ENCODE data around the gene PDE9A. TPM values are rescaled to one million over a fixed set of nuclear protein-coding genes. Genes with fewer than 3 reads are reported as not detected.

The PDE9A gene
- total RNA-seq, 4 donors from 2014 or later, result 6.9 to 13.0 (median 11.1) TPM

GRCh38 chr21:42629933-42630589, 23.4 kb upstream of the PDE9A start:
- no peaks in the 10 kb centered on the region for H3K27me3 ChIP-seq
- H3K4me1 ChIP-seq, result no peaks in the 10 kb centered on the region
- no peak for DNase-seq
- no peaks in the 10 kb centered on the region for H3K9me3 ChIP-seq
- H3K36me3 ChIP-seq, result no peaks in the 10 kb centered on the region
- TF ChIP-seq POLR2A (IDR thresholded peaks at IDR 0.05), result no peak
- TF ChIP-seq CTCF (IDR thresholded peaks at IDR 0.05), result no peak
- H3K27ac ChIP-seq, result no peak overlapping the region
- no peak overlapping the region for H3K4me3 ChIP-seq (replicated peaks in 1 of 3)
- WGBS, 2 donors, result 74 to 83% methylated on average over 9 of the region's 9 CpGs
- intact Hi-C loops (cut with DNase I), result loop anchor here (10.0 kb wide), 1 partner anchor 65 kb away; no protein-coding TSS in a partner anchor

GRCh38 chr21:42630626-42631025, 22.8 kb upstream of the PDE9A start:
- intact Hi-C loops (cut with DNase I), result loop anchor here (10.0 kb wide), 1 partner anchor 64 kb away; no protein-coding TSS in a partner anchor
- no peak overlapping the region for H3K27ac ChIP-seq
- no peak for TF ChIP-seq POLR2A (IDR thresholded peaks at IDR 0.05)
- TF ChIP-seq CTCF (IDR thresholded peaks at IDR 0.05), result no peak
- H3K9me3 ChIP-seq, result no peaks in the 10 kb centered on the region
- 68 to 81% methylated on average over 9 of the region's 9 CpGs for WGBS, 2 donors
- H3K4me3 ChIP-seq (replicated peaks in 1 of 3), result no peak overlapping the region
- H3K27me3 ChIP-seq, result no peaks in the 10 kb centered on the region
- H3K4me1 ChIP-seq, result no peaks in the 10 kb centered on the region
- H3K36me3 ChIP-seq, result no peaks in the 10 kb centered on the region
- no peak for DNase-seq

- WGBS, 2 donors, result 83 to 87% methylated on average over 5 of the region's 5 CpGs
These were observed 22.3 kb upstream of the PDE9A start for GRCh38 chr21:42631142-42631541.

DNA sequence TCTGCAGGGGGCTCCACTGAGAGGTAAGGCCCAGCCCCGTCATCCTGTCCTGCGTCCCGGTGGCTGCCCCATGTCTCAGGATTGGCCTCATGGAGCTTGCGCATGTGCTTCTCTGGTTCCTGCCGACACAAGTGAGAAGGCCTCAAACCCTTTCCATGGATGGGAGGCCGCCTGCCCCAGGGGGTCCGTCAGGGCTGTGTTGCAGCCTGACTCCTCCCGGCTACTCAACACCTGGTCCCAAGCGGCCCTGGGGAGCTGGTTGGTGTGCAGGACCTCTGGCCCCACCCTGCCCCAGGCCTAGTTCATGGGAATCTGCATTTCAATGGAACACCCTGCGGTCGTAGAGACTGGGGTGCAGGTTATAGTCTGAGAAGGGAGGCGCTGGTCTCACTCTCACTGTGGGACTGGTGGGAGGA, 21.1 kb upstream of the PDE9A start:
- WGBS, 2 donors, result 97 to 99% methylated on average over 12 of the region's 12 CpGs
- DNase-seq, result no peak
- no peak overlapping the region for H3K27ac ChIP-seq
- no peak overlapping the region for H3K4me3 ChIP-seq (replicated peaks in 1 of 3)
- H3K27me3 ChIP-seq, result no peaks in the 10 kb centered on the region
- H3K4me1 ChIP-seq, result no peaks in the 10 kb centered on the region
- H3K9me3 ChIP-seq, result no peaks in the 10 kb centered on the region
- H3K36me3 ChIP-seq, result no peaks in the 10 kb centered on the region
- intact Hi-C loops (cut with DNase I), result loop anchor here (10.0 kb wide), 1 partner anchor 62 kb away; no protein-coding TSS in a partner anchor
- no peak for TF ChIP-seq CTCF (IDR thresholded peaks at IDR 0.05)
- no peak for TF ChIP-seq POLR2A (IDR thresholded peaks at IDR 0.05)

More at GRCh38 chr21:42631142-42631541, 22.3 kb upstream of the PDE9A start:
- no peaks in the 10 kb centered on the region for H3K36me3 ChIP-seq
- TF ChIP-seq CTCF (IDR thresholded peaks at IDR 0.05), result no peak
- TF ChIP-seq POLR2A (IDR thresholded peaks at IDR 0.05), result no peak
- no peak overlapping the region for H3K4me3 ChIP-seq (replicated peaks in 1 of 3)
- no peaks in the 10 kb centered on the region for H3K4me1 ChIP-seq
- DNase-seq, result no peak
- no peak overlapping the region for H3K27ac ChIP-seq
- no peaks in the 10 kb centered on the region for H3K27me3 ChIP-seq
- H3K9me3 ChIP-seq, result no peaks in the 10 kb centered on the region
- intact Hi-C loops (cut with DNase I), result loop anchor here (10.0 kb wide), 1 partner anchor 64 kb away; no protein-coding TSS in a partner anchor
